Activated naive CD4-positive, alpha-beta T cell (primary cell): ENCODE data around the gene MRPL39.
A peak's percentile ranks its signal among the peaks of the same experiment; 100 is the strongest.

Experiments used
- DNase-seq, 4 experiments: peaks; one replicate each; lab custom pipeline; 2025; lab: John Stamatoyannopoulos, UW

The MRPL39 gene

DNA sequence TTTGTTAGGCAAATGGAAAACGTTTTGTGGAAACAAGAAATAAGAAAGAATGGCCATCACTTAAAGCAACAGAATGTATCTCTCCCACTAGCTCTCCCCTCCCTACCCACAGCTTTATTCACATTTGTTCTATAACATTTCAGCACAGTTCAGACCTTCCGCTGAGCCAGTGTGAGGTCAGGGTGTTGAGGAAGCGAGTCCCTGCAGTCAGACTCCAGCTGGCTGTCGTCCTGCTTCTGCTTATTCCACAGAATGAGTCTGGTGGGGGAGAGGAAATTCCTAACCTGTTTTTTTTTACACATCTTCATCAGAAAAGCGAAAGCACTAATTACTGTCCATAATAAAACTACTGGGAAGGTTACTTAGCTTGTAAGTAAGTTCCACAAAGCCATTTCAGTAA, 39.0 kb downstream of the MRPL39 start:
- no peak for DNase-seq

DNA sequence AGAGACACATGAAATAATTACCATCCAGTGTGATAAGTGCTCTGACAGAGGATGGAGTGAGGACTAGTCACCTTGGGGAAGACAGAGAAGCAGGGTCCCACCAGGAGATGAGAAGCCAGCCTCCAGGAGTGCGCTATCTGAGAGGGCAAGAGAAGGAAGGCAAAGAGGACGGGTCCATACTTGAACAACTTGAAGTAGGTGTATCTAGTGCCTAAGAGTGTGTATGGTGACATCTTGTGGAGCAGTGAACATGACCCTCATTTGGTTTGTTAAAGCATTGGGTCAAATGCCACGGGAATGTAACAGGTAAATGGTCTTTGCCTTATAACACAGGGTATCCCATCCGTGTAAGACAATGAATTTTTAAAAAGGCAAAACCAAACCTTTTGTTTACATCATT, 39.8 kb downstream of the MRPL39 start:
- DNase-seq = no peak

DNA sequence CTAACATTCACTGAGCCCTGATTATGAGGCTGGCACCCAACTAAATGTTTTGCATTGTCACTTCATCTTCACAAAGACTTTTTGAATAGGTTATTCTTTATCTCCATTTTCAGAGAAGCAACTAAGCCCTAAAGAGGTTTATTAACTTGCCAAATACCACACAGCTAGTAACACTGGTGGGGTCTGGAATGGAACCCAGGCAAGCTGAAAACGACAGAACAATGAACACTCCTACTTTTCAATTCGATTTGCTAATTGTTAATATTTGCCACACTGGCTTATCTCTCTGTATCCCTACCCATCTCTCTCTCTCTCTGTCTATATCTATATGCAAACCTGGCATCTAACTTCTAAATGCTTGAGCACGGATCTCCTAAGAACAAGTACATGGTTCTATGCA, 40.6 kb downstream of the MRPL39 start:
- no peak for DNase-seq

DNA sequence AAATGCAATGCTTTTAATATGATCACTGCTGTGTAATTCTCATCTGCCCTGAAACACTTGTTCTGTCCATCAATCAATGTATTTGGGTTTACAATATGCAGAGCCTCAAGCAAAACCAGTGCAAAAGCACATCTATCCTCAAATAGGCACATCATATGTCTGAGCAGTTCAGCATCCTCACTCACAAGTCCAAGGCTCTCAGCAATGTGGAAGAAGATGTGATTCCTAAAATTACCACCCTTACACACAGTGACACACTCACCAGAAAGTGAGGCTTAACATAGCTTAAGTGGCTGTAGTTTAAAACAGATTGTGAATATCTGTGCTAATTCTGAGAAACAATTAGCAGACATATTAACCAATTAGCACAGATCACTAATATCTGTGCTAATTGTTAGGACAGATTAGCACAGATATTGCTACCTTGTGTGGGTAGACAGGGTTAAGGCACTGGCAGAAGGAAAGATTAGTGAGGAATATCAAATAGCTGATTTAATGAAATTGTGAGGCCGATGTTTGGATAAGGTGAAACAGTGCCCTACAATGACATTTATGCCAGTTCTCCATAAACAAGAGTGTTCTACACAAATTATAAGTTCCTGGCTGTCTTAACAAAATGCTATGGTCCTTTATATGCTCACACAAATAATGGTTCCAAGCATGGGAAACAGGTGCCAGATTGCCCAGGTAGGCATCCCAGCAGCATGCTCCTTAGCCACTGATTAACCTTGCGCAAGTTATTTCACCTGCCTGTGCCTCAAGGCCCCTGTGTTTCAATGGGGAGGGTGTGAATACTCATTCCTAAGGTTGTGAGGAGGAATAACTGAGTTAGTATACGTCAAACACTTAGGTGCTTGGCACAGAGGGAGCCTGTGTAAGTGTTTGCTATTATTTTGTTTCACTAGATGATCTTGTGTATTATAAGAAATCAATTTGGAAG, 41.7 kb downstream of the MRPL39 start:
- DNase-seq = no peak

DNA sequence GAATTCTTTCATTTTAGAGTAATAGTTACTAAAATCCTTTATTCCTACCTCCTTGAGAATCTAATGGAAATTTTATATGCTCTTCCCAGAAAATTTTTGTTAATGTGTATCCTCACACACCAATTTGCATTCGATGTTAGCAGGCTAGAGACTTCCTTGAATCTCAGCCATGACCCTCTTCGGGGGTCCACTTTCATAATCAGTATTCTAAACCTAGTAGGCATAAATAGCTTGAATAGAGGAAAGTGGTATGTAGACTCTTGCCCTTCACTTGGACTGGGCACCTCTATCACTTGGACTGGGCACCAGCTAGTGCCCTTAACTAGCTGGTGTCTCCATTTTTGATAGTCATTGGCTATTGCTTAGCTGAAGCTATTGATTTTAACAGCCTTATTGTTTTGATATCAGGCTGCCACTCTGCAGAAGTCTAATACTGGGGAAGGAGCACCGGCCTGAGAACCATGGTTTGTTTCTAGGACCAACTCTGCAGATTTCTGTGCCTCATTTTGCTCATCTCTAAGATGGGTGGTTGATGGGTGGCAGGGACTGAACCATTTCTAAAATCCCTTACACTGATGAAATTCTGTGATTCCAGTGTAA, 42.8 kb downstream of the MRPL39 start:
- no peak for DNase-seq

DNA sequence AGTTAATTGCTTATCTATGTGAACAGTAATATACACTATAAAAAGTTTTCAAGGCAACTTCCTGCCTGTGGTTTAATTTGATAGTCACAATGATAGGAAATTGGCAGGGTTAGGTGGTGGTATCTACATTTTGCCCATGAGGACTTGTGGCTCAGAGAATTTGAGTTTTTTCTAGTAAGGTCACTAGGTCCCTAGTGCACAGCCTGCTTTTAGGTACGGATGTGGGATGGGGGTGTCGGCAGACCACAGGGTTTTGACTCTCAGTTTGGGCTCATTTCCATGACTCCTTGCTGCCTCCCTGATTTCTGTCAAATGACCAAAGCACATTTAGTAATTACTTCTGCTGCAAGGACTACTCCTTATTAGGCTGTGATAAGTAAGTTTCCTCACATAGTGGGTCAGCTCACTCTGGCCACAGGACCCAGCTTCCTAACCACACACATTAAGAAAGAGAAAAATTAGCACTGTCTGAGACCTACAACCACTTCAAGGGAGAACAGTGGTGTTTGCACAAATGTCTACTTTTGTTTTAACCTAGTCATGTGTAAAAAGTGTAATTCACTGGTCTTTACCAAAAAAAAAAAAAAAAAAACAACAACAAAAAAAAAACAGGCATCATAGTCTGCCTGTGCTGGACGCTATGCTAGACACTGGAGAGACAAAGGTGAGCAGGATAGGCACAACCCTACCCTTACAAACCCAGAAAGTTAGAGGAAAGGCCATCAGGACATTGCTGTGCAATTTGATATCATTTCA, 43.7 kb downstream of the MRPL39 start:
- no peak for DNase-seq

DNA sequence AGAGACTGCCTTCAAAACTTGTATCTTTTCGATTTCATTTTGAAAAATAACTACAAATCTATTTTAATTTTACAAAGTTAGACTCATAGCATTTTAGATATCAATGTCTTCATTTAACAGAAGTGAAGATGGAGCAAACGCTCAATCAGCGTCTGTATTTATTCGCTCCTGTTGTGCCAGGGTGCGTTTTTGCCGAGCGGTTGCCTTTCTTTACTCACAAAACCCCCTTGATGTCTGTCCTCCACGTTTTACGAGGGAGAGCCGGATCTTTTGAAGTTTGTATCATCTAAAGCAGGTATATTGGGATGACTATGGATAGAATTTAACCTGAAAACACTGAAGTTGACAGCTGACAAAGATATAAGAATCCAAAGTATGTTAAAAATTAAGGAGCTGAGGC, 44.6 kb downstream of the MRPL39 start:
- DNase-seq = no peak

DNA sequence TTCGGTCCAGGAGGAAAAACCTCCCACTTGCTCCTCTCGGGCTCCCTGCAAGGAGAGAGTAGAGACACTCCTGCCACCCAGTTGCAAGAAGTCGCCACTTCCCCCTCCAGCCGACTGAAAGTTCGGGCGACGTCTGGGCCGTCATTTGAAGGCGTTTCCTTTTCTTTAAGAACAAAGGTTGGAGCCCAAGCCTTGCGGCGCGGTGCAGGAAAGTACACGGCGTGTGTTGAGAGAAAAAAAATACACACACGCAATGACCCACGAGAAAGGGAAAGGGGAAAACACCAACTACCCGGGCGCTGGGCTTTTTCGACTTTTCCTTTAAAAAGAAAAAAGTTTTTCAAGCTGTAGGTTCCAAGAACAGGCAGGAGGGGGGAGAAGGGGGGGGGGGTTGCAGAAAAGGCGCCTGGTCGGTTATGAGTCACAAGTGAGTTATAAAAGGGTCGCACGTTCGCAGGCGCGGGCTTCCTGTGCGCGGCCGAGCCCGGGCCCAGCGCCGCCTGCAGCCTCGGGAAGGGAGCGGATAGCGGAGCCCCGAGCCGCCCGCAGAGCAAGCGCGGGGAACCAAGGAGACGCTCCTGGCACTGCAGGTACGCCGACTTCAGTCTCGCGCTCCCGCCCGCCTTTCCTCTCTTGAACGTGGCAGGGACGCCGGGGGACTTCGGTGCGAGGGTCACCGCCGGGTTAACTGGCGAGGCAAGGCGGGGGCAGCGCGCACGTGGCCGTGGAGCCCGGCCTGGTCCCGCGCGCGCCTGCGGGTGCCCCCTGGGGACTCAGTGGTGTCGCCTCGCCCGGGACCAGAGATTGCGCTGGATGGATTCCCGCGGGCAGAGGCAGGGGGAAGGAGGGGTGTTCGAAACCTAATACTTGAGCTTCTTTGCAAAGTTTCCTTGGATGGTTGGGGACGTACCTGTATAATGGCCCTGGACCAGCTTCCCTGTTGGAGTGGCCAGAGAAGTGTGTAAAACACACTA, 45.3 kb downstream of the MRPL39 start:
- DNase-seq = peak; percentile 16 to 89 (median 60)

DNA sequence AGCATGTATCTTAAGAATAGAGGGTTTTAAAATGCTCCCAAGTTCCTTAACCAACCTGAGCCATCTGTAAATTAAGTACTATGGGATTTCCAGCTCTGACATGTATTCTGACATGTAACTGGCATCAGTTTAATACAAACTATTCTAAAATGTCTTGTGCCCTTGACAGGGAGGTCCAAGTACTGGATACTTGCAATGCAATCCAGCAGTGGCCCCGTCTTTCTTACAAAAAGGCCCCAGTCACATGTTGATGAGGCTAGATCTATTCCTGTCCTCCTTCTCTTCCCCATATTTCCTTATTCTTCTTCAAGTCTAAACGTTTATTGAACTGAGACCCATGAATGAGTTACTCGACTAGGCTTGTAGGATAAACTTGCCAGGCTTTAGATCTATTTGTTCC, 46.4 kb downstream of the MRPL39 start:
- DNase-seq = no peak

DNA sequence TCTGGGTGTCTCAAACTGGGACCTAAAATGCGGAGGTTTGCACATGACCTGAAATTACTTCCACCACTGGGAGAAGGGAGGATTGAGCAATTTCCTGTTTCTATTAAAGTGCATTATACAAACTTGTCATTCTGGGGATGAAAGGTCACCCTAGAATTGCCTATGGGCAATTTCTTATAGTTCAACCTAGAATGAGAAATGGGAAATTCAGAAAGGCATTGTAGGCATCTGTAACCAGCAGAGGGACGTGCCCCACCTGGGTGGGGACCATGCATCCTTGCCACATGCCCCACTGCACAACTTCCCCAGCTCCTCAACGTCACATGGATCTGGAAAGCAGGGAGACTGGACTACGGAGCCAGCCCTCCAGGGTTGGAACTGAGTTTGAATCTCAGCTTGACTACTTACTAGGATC, 47.0 kb downstream of the MRPL39 start:
- no peak for DNase-seq

DNA sequence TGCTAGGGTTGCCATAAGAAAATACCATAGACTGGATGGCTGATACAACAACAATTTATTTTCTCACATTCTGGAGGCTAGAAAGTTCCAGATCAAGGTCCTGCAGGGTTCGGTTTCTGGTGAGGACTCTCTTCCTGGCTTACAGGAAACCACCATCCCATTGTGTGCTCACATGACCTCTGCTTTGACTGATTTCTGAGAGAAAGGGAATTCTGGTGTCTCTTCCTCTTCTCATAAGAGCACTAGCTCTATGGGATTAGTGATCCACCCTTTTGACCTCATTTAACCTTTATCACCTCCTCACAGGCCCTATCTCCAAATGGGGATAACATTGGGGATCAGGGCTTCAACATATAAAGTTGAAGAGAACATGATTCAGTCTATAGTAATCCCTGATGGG, 47.5 kb downstream of the MRPL39 start:
- DNase-seq = no peak

DNA sequence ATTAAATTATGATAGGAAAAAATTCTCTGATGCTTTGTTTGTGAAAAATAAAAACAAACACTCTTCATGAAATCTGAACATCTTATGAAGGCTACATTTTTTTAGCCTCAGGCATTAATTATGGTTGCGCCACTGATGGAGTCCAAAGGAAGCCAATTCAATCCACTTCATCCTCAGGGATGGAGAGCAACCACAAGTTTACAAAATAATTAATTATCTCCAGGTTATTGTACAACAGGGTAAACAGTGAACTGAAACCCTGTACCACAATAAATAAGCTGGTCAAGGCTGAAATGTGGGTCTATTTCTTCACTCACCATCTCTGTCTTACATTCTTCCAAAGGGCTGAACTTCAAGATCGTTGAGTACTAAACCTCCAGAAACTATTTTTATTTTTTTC, 49.2 kb downstream of the MRPL39 start:
- DNase-seq = no peak

DNA sequence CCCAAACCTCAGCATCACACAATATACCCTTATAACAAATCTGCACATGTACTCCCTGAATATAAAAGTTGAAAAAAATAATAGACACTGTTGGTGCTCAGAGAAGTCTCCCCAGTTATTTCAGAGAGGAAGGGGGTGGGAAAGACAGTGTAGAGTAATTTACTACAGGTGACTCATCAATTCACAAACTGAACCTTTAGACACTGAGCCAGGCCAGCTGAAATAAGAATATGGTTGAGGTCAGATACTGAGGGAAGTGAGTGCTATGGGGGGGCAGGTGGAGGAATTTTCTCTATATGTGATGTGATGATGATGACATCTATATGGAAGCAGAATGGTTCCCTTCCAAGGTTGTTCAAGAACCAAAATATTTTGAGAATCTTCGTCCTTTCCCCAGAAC, 50.1 kb downstream of the MRPL39 start:
- DNase-seq = no peak

DNA sequence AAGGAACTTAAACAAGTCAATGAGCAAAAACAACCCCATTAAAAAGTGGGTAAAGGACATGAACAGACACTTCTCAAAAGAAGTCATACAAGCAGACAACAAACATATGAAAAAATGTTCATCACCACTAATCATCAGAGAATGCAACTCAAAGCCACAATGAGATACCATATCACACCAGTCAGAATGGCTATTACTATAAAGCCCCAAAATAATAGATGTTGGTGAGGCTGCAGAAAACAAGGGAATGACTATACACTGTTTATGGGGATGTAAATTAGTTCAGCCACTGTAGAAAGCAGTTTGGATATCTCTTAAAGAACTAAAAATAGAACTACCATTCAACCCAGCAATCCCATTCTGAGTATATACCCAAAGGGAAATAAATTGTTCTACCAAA, 51.2 kb downstream of the MRPL39 start:
- no peak for DNase-seq

DNA sequence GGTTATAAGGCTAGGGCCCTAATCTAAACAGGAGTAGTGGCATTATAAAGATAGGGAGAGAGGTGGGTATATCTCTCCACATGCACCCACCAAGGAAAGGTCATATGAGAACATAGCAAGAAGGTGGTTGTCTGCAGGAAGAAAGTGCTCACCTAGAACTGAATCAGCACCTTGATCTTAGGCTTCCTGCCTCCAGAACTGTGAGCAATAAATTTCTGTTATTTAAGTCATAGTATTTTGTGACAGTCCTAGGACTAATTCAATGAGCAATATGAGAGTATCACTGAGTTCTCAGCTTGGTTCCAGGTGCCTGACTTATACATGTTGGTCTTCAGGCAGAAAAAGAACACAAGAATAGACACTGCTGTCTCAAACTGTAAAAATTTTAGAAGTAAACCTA, 51.8 kb downstream of the MRPL39 start:
- no peak for DNase-seq

DNA sequence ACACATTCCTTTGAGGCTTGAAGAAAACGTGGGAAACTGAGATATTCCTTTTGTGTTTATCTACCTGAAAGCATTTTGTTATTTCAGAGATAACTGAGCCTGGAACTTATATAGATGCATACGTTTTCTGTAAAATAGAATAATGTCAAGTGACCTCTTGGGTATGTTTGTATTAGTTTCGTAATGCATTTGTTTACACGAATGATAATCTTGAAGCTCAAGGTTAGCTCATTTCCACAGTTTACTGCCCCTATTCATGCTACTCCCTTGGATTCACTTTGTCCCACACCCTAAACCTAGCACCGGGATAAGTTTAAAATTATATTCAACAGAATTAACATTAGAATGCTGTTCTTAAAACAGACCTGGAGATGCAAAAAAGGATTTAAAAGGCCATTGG, 54.4 kb downstream of the MRPL39 start:
- DNase-seq = no peak

DNA sequence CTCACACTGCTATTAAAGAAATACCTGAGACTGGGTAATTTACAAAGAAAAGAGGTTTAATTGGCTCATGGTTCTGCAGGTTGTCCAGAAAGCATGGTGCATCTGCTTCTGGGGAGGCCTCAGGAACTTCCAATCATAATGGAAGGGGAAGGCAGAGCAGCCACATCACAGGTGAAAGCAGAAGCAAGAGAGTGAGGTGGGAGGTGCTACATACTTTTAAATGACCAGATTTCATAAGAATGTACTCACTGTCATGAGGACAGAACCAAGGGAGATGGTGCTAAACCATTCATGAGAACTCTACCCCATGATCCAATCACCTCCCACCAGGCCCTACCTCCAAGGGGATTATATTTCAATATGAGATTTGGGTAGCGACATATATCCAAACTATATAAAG, 55.7 kb downstream of the MRPL39 start:
- no peak for DNase-seq

DNA sequence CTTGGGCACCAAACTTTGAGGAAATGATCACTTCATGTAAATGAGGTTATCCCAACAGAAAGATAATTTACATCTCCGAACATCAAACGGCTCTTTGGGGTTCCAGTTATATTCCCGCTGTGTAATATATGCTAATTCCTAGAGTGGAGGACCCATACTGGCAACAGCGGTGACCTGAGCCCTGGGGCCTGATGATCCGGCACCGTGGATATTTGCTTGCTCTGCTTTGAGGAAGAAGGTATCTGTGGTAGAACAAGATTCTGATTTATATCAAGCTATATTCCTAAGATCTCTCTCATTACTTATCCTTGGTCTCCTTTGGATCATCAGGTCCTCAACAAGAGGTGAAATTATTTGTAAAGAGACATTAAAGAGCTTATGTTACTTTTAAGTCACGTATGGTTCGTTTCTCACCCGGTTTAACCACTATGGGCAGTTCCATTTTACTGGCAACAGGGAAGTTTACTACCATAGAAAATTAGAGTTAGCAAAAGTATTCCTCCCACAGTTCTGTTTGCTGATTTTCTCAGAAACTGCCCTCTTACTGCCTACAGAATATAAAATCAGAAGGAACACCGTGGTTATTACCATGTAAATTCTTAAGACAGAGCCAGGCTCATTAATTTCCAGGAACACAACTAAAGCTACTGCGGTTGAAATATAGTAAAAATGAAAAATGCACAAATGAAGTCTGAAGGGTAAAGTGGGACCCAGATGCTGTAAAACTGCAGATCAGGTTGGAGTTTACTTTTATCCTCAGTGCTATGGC, 56.7 kb downstream of the MRPL39 start:
- DNase-seq = no peak

DNA sequence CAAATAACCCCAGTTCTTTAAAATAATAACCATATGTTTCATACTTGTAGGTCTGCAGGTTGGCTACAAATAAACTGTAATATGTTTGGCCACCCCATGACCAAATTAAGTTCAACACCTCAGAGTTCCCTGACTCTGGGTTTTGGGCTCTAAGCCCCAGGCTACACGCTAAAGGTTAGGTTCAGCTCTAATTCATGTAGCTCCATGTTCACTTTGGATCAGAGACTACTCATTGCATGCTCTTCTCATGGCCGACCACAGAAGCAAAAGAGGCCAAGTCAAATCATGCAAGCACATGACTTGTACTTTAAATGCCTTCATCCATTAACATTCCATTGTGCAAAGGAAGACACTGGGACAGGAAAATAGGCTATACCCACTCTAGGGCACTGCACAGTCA, 66.2 kb downstream of the MRPL39 start:
- no peak for DNase-seq

DNA sequence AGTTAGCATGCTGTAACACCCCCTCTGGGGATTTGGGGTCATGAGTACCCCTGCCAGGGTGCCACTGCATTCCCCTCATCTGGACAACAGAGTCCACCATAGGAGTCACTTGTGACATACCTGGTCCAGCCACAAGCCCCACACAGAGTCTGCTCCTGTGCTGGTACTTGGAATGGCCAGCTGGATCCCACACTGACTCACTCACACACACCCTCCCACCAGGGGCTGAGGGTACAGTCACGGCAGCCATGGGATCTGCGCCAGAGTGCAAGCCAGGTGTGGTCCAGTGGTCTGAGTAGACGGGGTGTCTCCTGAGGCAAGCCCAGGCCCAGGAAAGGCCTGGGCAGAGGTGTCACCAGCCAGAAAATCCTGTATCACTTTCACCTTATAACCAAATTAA, 67.7 kb downstream of the MRPL39 start:
- DNase-seq = no peak

DNA sequence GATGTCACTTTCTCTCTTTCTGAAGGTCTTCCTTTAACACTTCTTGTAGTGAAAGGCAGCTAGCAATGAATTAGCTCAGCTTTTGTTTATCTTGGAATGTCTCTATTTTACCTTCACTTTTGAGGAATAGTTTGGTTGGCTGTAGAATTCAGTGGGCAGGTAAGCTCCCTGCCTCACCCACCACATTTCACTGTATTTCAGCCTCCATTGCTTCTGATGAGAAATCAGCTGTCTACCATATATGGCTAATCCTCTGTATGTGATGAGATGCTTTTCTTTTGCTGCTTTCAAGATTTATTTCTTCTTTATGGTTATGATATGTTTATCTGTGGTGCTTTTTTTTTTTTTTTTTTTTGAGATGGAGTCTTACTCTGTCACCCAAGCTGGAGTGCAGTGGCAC, 70.1 kb downstream of the MRPL39 start:
- no peak for DNase-seq
